Stomach (tissue), 4 donors: Measurements from ENCODE around the gene RPS15.

Experiments used
- POLR2A ChIP-seq, 4 donors: fragments of 450-650 bp; IDR thresholded peaks; one replicate each; pipeline ENCODE4 v1.6.1; 2016; ENCODE audit warnings: antibody characterized with exemption in 4 of 4, control low read depth in 2 of 4, mild to moderate bottlenecking in 1 of 4, moderate library complexity in 1 of 4
- POLR2AphosphoS5 ChIP-seq, 3 donors: sonication (generic); formaldehyde crosslinking; IDR thresholded peaks; one replicate each; pipeline ENCODE4 v1.6.1; 2016; ENCODE audit warnings: antibody characterized with exemption in 3 of 3
- TF ChIP-seq, protein P1 (sequence below), 7 experiments: fragments of 450-650 bp in 4 of 7; fragments of 200-600 bp in 3 of 7; sonication (generic) in 3 of 7; IDR thresholded peaks; one replicate each; pipeline ENCODE4 v1.5.1; 2016 to 2019; ENCODE audit warnings: antibody characterized with exemption in 7 of 7, control low read depth in 2 of 7, mild to moderate bottlenecking in 1 of 7

- TF ChIP-seq, protein P1, sequence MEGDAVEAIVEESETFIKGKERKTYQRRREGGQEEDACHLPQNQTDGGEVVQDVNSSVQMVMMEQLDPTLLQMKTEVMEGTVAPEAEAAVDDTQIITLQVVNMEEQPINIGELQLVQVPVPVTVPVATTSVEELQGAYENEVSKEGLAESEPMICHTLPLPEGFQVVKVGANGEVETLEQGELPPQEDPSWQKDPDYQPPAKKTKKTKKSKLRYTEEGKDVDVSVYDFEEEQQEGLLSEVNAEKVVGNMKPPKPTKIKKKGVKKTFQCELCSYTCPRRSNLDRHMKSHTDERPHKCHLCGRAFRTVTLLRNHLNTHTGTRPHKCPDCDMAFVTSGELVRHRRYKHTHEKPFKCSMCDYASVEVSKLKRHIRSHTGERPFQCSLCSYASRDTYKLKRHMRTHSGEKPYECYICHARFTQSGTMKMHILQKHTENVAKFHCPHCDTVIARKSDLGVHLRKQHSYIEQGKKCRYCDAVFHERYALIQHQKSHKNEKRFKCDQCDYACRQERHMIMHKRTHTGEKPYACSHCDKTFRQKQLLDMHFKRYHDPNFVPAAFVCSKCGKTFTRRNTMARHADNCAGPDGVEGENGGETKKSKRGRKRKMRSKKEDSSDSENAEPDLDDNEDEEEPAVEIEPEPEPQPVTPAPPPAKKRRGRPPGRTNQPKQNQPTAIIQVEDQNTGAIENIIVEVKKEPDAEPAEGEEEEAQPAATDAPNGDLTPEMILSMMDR (IDR thresholded peaks at IDR 0.05): no peak
- TF ChIP-seq POLR2AphosphoS5 (IDR thresholded peaks at IDR 0.05) (no peak), POLR2A (IDR thresholded peaks at IDR 0.05) (no peak)
Observed at GRCh38 chr19:1461862-1462261, 23.7 kb downstream of the RPS15 start.
